Measurements from ENCODE around the gene BEST1. TPM values are rescaled to one million over a fixed set of nuclear protein-coding genes. Genes with fewer than 3 reads are reported as not detected.

Gene BEST1
- total and polyA plus RNA-seq, 12 donors = 0.39 to 4.9 (median 1.5) TPM

GRCh38 chr11:61954106-61954850 lies 4.1 kb downstream of the BEST1 start:
- ATAC-seq (no peak), DNase-seq (no peak)
- WGBS, 2 donors = 93 to 94% methylated on average over 9 of the region's 9 CpGs
- intact Hi-C loops (cut with DNase I) = loop anchor here in 2 of 10 donors (5.0 kb wide), 2 partner anchors 128 to 162 kb away; partner anchors contain the start of genes FEN1 (in 1 of the 2) and TMEM258 (in 1 of the 2)
- peak overlapping the region in 9 of 10 donors; percentile 9 to 99 (median 77) for H3K27ac ChIP-seq
- H3K36me3 ChIP-seq = peaks cover 0 to 20% (median 0%) of the 10 kb centered on the region in 9 donors
- H3K27me3 ChIP-seq = no peaks in the 10 kb centered on the region
- TF ChIP-seq, protein P1, sequence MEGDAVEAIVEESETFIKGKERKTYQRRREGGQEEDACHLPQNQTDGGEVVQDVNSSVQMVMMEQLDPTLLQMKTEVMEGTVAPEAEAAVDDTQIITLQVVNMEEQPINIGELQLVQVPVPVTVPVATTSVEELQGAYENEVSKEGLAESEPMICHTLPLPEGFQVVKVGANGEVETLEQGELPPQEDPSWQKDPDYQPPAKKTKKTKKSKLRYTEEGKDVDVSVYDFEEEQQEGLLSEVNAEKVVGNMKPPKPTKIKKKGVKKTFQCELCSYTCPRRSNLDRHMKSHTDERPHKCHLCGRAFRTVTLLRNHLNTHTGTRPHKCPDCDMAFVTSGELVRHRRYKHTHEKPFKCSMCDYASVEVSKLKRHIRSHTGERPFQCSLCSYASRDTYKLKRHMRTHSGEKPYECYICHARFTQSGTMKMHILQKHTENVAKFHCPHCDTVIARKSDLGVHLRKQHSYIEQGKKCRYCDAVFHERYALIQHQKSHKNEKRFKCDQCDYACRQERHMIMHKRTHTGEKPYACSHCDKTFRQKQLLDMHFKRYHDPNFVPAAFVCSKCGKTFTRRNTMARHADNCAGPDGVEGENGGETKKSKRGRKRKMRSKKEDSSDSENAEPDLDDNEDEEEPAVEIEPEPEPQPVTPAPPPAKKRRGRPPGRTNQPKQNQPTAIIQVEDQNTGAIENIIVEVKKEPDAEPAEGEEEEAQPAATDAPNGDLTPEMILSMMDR (IDR thresholded peaks at IDR 0.05) = no peak
- peaks cover 6 to 43% (median 14%) of the 10 kb centered on the region in 9 donors for H3K4me1 ChIP-seq
- H3K4me3 ChIP-seq = peak overlapping the region in 5 of 10 donors; percentile 45 to 70 (median 55)
- H3K9me3 ChIP-seq = no peaks in the 10 kb centered on the region

DNA sequence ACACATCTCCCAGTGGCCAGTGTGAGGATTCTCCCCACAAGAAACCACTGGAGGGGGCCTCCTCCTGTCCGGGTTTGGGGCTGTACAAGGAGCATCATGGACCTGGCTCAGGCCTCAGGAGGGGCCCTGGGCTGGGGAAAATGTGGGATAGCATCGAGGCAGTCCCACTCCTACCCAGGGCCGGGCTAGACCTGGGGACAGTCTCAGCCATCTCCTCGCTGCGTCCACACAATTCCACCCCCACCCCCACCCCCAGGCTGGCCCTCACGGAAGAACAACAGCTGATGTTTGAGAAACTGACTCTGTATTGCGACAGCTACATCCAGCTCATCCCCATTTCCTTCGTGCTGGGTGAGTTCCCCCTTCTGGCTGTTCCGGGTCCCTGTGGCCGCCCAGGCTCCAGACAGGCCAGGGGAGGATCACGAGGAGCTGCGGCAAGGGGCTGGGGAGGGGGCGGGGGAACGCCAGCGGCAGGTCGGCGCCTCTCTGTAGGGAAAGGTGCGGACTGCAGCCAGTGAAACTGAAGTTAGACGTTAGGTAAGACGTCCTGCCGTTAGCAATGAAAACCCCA lies 4.8 kb downstream of the BEST1 start:
- Histone ChIP-seq H3K4me1 (peaks cover 2 to 36% (median 14%) of the 10 kb centered on the region in 9 donors), H3K9me3 (no peaks in the 10 kb centered on the region), H3K27ac (peak overlapping the region; percentile 37 to 99 (median 76)), H3K4me3 (peak overlapping the region; percentile 25 to 70 (median 46)), H3K27me3 (no peaks in the 10 kb centered on the region), H3K36me3 (peaks cover 0 to 26% (median 0%) of the 10 kb centered on the region in 9 donors)
- ATAC-seq = peak; percentile 69 to 88 (median 86)
- intact Hi-C loops (cut with DNase I) = loop anchor here in 2 of 10 donors (5.0 kb wide), 2 partner anchors 127 to 163 kb away; partner anchors contain the start of genes FEN1 (in 1 of the 2) and TMEM258 (in 1 of the 2)
- WGBS, 2 donors = 10 to 12% methylated on average over 21 of the region's 21 CpGs
- TF ChIP-seq, protein P1 (IDR thresholded peaks at IDR 0.05) = peak in 6 of 9 donors; percentile 11 to 35 (median 28)
- peak; percentile 57 to 62 for DNase-seq

DNA sequence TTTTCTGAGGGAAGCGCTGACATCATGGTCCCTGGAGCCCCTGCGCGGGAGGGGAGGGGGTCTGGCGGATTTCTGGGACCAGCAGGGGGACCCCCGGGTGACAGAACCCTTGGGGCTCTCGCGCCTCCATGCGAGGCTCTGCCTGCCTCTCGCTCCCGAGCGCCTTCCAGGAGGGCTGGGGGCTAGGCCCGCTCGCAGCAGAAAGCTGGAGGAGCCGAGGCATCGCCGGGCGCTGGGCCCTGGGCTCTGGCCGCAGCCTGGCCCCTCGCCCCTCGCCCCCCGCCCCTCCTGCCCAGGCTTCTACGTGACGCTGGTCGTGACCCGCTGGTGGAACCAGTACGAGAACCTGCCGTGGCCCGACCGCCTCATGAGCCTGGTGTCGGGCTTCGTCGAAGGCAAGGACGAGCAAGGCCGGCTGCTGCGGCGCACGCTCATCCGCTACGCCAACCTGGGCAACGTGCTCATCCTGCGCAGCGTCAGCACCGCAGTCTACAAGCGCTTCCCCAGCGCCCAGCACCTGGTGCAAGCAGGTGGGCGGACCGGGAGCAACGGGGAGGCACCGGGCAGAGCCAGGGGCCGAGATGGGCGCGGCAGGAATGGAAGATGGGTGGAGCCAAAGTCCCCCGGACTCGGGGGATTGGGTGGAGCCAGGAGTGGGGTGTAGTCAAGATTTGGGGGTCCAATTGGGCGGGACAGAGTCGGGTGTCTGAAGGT lies 5.4 kb downstream of the BEST1 start:
- DNase-seq (no peak), ATAC-seq (peak; percentile 28 to 56 (median 41))
- 6 to 11% methylated on average over 56 of the region's 56 CpGs for WGBS, 2 donors

More for the DNA sequence above, 5.4 kb downstream of the BEST1 start:
- Histone ChIP-seq H3K4me1 (peaks cover 2 to 35% (median 14%) of the 10 kb centered on the region in 9 donors), H3K4me3 (peak overlapping the region; percentile 25 to 70 (median 46)), H3K27me3 (no peaks in the 10 kb centered on the region), H3K27ac (peak overlapping the region; percentile 37 to 99 (median 76)), H3K9me3 (no peaks in the 10 kb centered on the region), H3K36me3 (peaks cover 0 to 27% (median 0%) of the 10 kb centered on the region in 9 donors)
- TF ChIP-seq, protein P1 (IDR thresholded peaks at IDR 0.05) = peak in 1 of 9 donors; percentile 8
- intact Hi-C loops (cut with DNase I) = no loop called here

Measured in heart right ventricle (tissue), 16 donors.